Stimulated activated CD4-positive, alpha-beta T cell treated with anti-CD3 and anti-CD28 coated beads, Interleukin-12 subunit alpha, Interleukin-12 subunit beta, amount 100 ng/mL, for 4 hours (primary cell): ENCODE measurements around the gene ETS1.

Source experiments
- DNase-seq: peaks from one replicate; pipeline ENCODE4 v3.0.0-alpha.2; 2020

The ETS1 gene

DNA sequence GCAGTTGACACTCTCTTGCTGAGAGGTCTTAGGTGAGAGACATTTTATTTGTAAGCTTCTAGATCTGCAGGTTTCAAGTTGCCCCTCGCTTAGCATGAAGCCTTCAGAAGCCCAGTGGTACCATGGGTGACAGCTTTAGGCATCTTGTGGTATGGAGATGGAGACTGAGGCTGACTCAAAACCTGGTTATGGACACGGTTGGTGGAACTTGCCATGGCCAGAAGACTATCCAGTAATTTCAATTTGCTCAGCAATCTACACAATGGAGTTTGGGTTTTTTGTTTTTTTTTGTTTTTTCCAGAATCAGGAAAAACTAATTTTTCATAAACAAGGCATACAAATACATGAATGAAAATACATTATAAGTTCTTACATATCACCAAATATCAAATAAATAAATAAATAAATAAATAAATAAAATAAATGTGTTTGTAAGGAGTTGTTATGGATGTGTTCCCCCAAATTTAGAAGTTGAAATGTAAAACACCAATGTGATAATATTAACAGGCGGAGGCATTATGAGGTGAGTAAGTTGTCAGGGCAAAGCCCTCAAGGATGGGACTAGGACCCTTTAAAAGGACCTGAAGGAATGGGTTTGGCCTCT lies 22.6 kb downstream of the ETS1 start:
- no peak for DNase-seq

DNA sequence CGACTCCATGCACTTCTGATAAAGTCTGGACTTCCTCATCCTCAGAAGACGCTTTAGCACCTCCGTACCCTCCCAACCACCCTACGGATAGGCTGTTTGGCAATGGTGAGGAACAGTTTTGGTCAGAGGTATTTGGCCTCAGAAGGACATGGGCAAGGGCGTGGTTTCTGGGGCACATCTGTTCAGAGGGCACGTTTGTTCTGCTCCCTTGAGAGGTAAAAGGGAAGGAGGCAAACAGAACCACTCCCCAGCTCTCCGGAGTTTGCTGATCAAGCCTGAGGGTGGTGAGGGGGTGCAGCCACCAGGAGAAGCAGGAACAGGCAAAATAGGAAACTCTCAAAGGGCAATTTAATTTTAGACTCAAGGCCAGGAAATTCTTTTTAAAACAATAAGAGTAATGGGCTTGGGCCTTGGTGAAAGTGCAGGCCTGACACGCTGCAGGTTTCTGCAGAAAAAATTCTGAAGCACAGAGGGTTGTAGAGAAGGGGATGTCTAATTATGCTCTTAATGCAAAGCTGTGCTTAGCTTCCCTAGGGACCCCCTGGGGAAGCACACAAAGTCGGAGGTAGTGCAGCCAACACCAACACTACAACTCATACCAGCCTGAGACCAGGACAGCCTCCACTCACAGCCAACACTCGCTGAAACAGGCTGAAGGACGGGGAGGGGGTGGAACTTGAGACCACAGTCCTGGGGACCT lies 23.3 kb downstream of the ETS1 start:
- DNase-seq: no peak

DNA sequence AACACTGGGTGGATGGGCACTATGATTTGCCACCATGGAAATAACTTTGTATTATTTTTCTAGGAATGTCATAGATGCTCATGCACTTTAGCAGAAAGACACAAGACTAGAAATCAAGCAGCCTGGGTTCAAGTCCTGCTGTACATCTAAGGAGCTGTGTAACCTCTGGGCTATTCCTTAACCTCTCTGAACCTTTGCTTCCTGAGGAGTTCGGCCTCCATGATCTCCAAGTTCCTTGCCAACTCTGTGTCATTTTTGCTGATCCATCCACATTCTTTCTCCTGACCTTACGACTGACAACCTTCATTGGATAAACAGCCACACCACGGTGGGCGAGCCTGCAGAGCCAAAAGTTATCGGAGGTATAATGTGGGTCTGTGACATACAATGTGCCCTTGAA lies 24.1 kb downstream of the ETS1 start:
- no peak for DNase-seq

DNA sequence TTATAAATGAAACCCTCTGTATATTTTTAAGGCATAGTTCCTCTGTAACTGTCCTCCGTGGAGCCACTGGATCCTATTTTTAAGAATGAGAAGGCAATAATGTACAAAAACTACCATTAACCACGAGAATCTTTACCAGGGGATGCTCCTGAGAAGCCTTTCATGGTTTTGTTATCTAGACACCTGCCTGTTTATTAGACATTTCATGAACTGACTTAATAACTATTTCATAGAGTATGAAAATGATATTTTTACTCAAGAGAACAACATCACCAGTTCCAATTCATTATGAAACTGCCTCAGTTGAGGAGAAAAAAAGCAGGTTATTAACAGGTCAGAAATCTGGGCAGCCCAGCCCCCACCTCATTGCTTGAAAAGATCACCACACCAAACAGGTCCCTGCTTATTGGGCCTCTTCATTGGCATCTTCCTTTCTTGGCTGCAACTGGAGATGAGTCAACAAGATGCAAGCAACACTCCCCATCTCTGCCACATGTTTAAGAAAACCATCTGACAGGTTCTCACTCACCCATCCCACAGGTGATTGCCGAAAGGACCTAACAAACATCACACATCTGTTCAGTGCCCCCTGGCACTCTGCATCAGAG lies 27.8 kb downstream of the ETS1 start:
- DNase-seq: no peak

DNA sequence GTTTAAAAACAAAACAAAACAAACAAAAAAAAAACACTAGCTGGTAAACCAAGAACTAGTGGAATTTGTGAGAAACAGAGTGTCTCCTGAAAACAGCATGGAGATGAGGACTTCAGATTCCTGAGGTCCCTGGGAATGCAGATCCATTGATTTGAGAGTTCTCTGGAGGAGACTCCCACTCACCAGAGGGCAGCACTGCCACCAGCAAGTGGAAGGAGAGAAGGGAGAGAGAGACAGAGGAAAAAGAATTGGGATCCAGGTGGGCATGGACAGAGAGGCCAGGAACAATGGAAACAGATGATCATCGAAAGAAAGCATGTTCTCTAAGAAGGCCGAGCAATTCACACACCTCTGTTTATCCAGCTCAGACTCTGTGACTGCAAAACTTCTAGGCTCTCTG lies 31.8 kb downstream of the ETS1 start:
- no peak for DNase-seq

DNA sequence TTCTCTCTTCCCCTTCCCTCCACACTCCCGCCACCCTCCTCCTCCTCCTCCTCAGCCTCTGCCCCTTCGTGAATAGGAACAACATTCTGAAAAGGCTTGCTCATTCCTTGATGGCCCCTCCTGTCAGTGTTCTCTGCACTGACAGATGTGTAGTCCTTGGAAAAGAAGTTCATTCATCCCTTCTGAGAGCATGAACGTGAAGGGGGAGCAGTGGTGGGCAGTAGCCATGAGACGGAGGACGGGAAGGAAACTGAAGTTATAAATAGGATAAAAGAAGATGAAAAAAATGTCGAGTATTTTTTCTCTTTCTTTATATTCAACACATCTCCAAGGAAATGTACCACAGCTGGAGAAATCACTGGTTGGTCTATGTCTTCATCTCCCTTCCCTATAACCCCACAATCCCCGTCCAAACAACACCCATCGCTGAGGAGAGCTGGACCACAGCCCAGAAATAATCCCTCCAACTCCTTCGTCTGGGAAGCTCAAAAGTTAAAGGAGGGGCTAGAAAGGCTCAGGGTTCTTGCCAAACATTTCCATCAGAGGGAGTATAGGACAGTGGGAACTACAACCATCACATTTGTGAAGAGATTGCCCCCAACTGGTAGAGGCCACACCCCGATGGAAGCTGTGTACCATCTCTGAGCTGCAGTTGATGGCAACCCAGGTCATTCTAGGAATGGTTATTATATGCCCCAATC lies 33.5 kb downstream of the ETS1 start:
- DNase-seq: no peak

DNA sequence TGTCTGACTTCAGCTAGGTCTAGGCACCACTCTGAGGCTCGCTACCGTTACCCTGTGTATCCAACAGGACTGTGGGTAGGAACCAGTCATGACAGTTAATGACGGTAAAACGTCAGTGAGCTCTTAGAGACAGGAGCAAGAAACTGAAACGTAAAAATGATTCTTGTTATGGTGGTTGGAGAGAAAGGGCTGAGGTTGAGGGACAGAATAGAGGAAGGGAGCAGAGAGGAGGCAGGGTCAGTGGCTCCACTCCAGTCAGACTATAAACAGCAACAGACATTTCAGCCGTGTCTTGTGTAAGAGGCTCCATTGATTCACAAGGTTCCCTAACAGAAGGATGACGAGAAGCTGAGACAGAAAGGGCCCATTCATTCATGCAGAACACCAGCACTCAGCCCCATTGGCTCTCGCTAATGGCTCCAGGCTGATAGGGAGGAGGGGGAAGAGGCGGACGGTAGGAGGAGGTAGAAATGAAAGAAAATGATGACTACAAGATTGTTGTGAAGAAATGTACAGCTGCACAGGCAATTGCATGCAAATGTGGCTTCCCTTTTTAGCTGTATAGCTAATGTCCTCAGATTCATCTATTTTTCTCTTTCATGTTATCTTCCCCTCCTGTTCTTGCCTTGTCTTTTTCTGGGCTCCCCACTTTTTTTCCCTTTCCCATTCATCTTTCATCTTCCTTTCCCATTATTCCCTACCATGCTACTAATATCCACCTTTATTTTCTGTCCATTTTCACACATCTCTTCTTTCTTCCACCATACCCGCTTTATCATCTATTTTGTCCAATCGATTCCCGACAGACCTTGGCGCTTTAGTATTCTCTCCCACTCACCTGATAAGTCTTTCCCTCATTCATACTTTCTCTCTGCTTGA lies 34.3 kb downstream of the ETS1 start:
- DNase-seq: no peak

DNA sequence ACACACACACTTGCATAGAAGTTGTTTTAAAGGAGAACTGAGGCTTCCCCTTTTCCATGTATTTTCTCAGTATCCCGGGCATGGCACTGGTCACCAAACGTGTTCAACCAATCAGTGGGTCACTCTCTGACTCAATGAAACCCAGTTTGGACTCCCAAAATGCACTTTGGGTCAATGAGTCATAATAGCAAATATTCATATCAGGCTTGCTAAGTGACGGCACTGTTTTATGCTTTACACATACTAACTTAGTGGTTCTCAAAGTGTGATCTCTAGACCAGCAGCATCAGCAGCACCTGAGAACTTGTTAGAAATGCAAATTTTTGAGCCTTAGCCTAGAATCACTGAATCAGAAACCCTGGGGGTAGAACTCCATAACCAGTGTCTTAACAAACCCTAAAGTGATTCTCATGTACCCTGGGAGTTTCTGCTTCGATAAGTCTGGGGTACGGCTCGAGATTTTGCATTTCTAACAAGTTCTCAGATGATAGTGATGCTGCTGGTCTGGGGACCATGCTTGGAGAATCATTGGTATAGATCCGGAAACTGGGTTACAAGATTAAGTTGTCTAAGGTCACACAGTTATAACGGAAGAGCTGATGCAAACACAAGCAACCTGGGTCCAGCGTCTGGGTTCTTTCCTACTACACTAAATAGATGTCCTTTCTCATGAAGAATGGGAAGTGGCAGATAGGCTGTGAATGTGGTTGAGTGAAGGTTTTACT lies 35.6 kb downstream of the ETS1 start:
- no peak for DNase-seq

DNA sequence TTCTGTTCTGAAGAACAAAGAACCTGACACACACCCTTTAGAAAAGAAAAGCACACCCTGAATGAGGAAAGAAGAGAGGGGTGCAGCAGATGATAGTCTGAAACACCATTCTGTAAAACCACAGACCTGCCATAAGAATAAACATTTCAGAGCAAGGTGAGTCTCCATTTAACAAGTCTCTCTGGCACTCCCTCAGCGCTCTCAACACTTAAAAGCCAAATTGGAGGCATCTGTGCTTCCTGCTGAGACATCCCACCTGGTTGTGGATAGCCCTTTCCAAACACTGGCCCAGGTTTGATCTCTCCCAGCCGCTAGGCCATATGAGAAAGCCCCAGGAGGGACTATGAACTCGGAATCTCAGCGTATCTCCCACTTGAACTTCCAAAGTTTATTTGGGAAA lies 36.3 kb downstream of the ETS1 start:
- DNase-seq: no peak

DNA sequence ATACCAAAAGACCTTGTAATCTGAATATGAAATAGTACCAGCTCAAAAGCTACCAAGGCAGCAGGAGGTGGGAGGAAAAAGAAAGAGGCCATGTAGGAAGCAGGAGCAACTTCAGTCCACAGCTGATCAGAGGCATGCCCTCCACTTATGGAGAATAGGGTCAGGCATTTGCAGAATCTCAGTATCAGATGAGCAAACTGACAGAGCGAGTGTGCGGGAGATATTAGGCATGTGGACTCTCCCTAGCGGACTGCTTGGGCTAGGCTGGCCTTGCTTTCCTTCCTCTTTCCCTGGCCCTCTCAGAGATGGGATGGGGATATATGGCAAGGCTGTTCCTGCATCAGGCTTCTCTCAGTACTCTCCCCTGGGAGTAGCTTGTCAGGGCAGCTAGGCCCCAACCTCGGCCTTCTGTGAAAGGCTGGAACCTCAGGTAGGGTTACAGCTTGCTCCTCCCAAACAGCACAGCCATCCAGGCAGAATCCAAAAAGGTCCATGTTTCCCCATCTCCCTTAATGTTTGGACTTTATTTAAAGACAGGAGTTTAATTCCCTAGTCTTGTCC lies 37.0 kb downstream of the ETS1 start:
- DNase-seq: no peak

DNA sequence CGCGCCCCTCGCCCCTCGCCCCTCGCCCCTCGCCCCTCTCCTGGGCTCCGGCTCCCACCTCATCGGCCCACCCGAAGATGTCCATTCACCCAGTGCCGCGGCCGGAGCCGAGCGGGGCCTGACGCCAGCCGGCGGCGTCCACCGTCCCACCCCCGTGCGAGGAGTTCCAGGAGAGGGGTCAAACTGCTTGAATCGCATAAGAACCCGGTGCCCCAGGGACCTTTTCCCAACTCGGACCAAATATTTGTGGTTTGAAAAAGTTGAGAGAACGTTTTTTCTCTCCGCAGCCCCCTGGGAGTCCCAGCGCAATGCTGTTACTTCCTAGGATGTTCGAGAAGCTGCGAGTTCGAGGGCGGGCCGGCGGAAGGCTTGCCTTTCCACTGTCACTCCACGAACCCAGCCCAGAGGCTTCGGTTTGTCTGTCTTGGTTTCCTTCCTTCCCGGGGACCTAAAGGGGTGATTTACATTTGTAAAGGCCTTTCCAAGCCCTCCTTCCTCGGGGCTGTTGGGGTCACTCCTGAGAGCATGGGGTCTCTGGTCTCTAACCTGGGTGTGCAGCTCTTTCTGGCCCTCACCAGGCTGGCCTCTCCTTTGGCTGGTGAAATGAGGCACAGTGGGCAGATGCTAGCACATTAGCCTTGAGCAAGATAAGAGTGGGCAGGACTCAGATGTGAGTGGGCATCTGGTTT lies 38.0 kb downstream of the ETS1 start:
- no peak for DNase-seq

DNA sequence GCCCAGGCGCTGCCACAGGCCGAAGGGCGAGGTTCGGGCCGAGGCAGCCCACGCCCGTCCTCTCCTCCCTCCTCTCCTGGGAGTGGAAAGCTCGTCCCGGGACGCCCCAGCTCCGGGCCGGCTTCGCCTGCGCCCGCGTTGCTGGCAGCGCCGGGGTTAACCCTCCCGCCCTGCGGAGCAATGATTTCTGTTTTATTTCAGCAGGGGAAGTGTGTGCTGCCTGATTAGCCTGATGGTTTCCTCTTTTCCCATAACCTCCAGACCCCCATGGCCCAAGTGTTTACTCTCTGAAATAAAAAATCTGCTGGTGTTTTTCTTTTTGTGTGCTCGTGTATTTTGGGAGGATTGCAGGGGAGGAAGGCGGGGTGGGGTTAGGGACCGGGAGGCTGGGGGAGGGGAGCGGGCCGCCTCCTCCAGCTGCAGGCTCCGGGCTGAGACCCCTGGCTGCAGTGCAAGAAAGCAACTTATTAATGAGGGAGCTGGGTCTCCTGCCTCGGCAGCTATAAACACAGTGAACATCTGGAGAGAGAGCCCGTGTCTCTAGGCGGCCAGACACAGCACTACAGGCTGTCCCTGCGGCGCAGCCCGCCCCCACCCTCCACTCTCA lies 38.6 kb downstream of the ETS1 start:
- peak; percentile 28 for DNase-seq

DNA sequence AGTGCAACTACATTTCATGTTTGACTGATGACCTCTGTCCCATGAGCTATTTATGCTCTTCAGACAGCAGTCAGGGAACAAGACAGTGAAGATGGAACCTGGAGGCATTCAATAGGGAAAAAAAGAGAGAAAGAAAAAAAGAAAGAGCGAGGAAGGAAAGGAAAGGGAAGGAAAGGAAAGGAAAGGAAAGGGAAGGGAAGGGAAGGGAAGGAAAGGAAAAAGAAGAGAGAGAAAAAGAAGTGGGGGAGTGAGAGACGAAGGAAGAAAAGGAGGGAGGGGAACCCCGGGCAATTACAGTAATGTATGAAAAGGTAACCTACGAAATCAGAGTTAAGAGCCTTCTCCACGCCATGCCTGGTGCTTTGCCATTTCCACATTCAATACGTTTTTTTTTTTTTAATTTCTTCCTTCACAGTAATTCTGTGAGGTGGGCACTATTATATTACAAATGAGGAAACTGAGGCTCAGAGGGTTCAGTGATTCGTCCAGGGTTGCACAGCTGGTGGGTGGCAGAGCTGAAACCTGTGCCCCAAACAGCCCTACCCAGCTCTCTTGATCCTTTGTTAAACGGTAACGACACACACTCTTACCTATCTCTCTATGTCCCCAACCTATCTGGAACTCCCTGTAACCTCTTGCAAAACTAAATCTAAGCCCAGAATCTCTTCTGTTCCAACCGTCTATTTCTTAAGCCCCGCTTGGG lies 39.3 kb downstream of the ETS1 start:
- DNase-seq: no peak

DNA sequence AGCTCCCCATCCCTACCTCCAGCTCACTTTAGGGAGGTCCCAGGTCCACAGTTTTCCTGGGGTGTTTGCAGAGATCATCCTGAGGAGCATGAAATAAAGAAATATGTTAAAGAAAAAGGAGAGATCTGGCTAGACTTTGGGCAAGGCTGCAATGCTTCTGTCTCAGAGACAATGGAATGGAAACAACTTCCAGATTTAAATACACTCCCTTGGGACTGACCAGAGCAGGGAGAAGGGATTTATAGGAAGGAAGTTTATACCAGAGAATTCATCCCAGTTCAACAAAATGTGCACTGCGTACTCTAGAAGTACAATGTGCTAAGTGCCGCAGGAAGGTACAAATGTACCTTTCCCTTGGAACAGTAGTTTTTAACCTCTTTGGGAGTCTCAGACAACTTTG lies 40.4 kb downstream of the ETS1 start:
- DNase-seq: no peak

DNA sequence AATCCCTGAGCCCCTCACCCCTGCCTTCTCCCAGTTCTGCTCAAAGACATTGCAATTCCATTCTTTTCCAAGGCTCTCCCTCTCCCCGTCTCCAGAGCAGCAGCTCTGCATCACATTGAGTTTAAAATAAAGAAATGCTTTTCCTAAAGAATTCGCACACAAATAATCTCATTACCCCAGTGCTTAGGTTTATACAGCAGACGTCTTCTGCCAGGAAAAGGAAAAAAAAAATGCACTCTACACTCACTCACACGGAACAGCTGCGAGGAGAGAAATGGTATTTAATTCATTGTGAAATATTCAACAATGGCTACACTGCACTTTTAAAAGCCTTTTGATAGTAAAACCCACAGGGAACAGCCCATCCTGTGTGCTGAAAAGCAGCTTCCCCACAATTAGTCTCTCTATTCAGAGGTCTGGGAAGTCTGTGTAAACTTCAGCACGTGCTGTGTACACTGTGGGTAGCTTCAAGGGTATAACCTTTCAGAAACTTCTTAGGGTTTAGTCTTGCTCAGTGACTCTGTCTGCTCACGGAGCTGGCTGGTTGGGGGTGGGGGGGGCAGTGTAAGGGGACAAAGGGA lies 42.8 kb downstream of the ETS1 start:
- no peak for DNase-seq

DNA sequence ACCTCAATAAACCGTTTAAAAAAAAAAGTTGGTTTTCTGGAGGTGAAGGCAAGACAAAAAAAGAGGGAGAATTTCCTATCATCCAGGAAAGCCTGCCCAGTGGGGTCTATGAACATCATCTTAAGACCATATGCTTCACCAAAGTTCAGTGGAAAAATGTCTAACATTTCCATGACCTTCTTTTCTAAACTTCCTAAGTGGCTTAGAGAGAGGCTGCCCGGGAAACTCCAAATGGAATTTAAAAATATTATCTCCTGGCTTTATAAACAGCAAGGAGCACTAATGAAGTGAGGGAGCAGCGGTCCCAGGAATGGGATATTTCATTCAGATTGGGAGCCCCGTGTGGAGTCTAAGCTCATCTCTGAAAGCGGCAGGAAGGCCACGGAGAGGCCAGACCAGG lies 46.9 kb downstream of the ETS1 start:
- no peak for DNase-seq

DNA sequence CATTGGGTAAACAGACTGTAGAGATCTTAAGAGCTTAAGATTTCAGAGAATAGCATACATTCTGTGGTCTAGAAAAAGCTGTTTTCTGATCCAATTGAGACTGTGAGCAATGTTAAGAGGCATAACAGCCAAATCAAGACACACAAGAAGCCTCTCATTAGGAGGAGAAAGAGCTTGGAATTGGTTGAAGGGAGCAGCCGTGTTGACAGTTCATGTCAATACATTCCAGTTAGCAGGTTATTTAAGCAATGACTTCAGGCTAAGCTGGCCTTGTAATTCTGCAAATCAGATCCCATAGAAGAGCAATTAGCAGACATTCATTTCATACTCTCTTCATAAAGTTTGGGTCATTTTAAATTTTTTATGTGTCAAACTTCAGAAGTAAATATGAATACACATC lies 50.9 kb downstream of the ETS1 start:
- DNase-seq: no peak

DNA sequence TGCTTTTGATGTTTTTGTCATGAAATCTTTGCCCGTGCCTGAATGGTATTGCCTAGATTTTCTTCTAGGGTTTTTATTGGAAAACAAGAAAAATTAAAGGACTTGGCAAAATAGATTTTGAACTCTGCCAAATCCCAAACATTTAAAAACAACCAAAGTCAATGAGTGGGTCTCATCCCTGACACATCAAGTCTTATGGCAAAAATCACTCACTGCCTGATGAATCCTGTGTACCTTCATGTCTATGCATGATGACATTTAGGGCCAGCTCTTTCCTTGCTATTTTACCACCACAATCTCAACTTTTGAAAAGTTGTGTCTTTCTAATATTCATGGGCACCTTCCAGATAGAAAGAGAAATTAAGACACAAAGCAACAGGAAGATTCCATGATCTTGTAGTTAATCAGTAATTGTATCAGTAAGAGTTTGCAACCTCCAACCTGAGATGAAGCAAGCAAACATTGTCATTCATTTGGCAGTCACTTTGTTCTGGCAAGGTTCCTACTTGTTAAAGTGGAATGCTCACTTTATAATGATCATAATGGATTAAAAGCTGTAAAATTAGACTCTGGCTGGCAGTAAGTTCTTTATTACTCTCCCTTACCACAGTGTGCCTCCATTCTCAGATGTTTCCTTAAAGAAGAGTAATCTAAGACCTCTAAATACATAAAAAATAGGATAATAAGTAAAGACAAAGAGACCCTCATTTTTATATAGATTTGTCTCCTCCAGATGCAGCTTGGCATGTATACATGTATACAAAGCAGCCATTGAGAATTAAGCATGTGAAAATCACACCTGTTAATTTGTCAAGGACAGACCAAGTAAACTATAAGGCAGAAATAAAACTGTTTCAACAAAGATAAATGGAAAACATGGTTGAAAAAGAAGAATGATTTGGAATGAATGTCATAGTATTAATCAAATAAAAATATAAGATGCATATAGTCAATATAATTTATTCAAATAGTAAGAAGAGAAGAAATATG lies 51.6 kb downstream of the ETS1 start:
- no peak for DNase-seq

DNA sequence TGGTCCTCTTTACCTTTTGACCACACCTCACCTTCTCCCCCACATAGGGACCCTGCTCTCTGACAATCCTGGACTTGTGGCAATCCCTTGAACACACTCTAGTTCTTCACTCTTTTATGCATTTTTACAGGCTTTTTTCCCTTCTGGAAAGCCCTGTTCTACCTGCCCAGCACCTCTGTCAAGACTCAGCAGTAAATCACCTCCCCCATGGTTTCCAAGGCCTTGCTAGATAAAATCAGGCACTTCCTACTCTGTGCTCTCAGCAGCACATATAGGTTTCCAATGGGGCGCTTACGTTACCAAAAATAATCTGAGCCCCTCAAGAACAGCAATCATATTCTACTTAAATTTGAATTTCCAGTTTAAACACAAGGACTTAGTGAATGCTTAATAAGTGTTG lies 53.9 kb downstream of the ETS1 start:
- DNase-seq: no peak
